Karpas-422 (cell line): ENCODE data around the gene PRKAG2. TPM values are rescaled to one million over a fixed set of nuclear protein-coding genes. Genes with fewer than 3 reads are reported as not detected.
A peak's percentile ranks its signal among the peaks of the same experiment; 100 is the strongest.

Experiments used
- DNase-seq: peaks from one replicate; pipeline ENCODE4 v3.0.0-alpha.2; 2015
- H2AFZ ChIP-seq: fragments of 200-600 bp; sonication (generic); 2 replicates; pipeline ENCODE4 v1.6.1; 2014; ENCODE audit warnings: antibody characterized with exemption, low read length, mixed read lengths
- H3K27ac ChIP-seq: fragments of 200-600 bp; sonication (generic); 2 replicates; pipeline ENCODE4 v1.5.1; 2014; ENCODE audit warnings: mild to moderate bottlenecking, low read length, moderate library complexity
- H3K27me3 ChIP-seq: fragments of 200-600 bp; sonication (generic); 2 replicates; pipeline ENCODE4 v1.6.1; 2014; ENCODE audit warnings: low read length, mixed read lengths
- H3K36me3 ChIP-seq: fragments of 200-600 bp; sonication (generic); 2 replicates; pipeline ENCODE4 v1.6.1; 2014; ENCODE audit warnings: low read length, mixed read lengths; ENCODE audit not compliant: insufficient read depth
- H3K4me1 ChIP-seq: fragments of 200-600 bp; sonication (generic); 2 replicates; pipeline ENCODE4 v1.6.1; 2014; ENCODE audit warnings: mild to moderate bottlenecking, low read length, mixed read lengths
- H3K4me2 ChIP-seq: fragments of 200-600 bp; sonication (generic); 2 replicates; pipeline ENCODE4 v1.6.1; 2014; ENCODE audit warnings: low read length, low read depth, mild to moderate bottlenecking; ENCODE audit not compliant: poor library complexity, severe bottlenecking
- H3K4me3 ChIP-seq: fragments of 200-600 bp; sonication (generic); 2 replicates; pipeline ENCODE4 v1.5.1; 2014; ENCODE audit warnings: mild to moderate bottlenecking, antibody characterized with exemption, low read length, mixed read lengths
- H3K79me2 ChIP-seq: fragments of 200-600 bp; sonication (generic); 2 replicates; pipeline ENCODE4 v1.6.1; 2014; ENCODE audit warnings: mild to moderate bottlenecking, low read length, mixed read lengths
- H3K9ac ChIP-seq: fragments of 200-600 bp; sonication (generic); 2 replicates; pipeline ENCODE4 v1.6.0; 2014; ENCODE audit warnings: low read length
- H3K9me2 ChIP-seq: fragments of 200-600 bp; sonication (generic), shearing (Covaris generic); replicated peaks from 2 replicates; pipeline ENCODE4 v1.6.0; 2014; ENCODE audit warnings: mild to moderate bottlenecking, low read length, moderate library complexity; ENCODE audit not compliant: insufficient read depth
- H3K9me3 ChIP-seq: fragments of 300-700, 200-600 bp; sonication (generic); 2 replicates; pipeline ENCODE4 v1.6.1; 2014; ENCODE audit warnings: low read length, mixed read lengths
- H4K20me1 ChIP-seq: fragments of 200-600 bp; sonication (generic); 2 replicates; pipeline ENCODE4 v1.6.1; 2014; ENCODE audit warnings: mild to moderate bottlenecking, antibody characterized with exemption, low read length, low read depth; ENCODE audit not compliant: insufficient read depth
- total RNA-seq: library from RNA; depleted of rRNA; stranded (reverse); fragments of >200 nt; shearing (Covaris generic); gene quantifications from 2 replicates; pipeline ENCODE4 v1.2.3, GENCODE V29; 2014; ENCODE audit warnings: low replicate concordance

The PRKAG2 gene
- total RNA-seq, 1 experiment from 2014 or later: 6.3 TPM

- H3K9ac ChIP-seq: peak overlapping the region; percentile 74
These were observed 150.0 kb downstream of the PRKAG2 start for GRCh38 chr7:151726652-151727578.

DNA sequence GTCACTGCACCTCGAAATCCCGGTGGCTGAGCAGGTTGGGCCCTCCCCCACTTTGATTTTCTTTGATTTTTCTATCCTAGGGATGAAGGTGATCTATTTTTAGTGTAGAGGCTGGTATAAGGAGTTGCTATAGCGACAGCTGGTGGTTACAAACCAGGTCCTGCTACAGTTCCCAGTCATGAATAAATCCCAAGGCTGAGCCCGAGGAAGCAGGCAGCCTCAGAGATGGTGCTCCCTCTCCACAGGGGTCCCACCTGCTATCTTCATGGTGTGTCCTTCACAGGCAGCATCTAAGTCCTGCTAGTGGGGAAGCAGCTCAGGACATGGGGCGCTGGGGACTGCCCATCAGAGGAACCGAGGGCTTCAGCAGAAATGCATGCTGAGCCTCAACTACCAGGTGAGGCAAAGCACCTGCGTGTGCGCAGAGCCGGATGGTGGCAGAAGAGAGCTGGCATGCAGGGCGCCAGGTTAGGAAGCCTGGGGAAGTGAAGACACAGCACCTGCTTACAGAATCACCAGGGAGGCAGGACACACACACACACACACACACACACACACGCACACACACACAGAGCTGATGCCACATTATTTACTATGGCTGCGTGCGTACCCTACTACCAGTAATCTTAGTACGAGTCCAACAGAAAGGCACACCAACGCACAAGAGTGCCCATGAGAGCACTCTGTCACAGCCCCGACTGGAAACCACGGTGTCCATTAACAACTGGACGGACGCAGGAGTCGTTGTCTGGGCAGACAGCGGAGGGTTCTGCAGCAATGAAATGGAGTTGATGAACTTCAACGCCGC, 150.9 kb downstream of the PRKAG2 start:
- H3K4me2 ChIP-seq: peak overlapping the region; percentile 75

More at GRCh38 chr7:151726652-151727578, 150.0 kb downstream of the PRKAG2 start:
- no peaks in the 10 kb centered on the region for H3K79me2 ChIP-seq
- DNase-seq: peak; percentile 51
- peaks cover 72% of the 10 kb centered on the region for H3K4me1 ChIP-seq
- no peaks in the 10 kb centered on the region for H3K9me3 ChIP-seq
- peak overlapping the region; percentile 75 for H3K4me2 ChIP-seq
- peak overlapping the region; percentile 49 for H3K4me3 ChIP-seq
- peak overlapping the region; percentile 95 for H3K27ac ChIP-seq
- H3K9me2 ChIP-seq: no peaks in the 10 kb centered on the region
- no peaks in the 10 kb centered on the region for H3K36me3 ChIP-seq
- no peaks in the 10 kb centered on the region for H3K27me3 ChIP-seq
- no peak overlapping the region; the same call in 1 of the 2 replicates for H2AFZ ChIP-seq
- no peaks in the 10 kb centered on the region; the same call in 1 of the 2 replicates for H4K20me1 ChIP-seq

GRCh38 chr7:151724920-151725584, 151.9 kb downstream of the PRKAG2 start:
- H3K4me1 ChIP-seq: peaks cover 75% of the 10 kb centered on the region
- H3K9me3 ChIP-seq: no peaks in the 10 kb centered on the region
- no peaks in the 10 kb centered on the region for H3K9me2 ChIP-seq
- H3K27ac ChIP-seq: peak overlapping the region; percentile 95
- no peaks in the 10 kb centered on the region; the same call in 1 of the 2 replicates for H4K20me1 ChIP-seq
- H2AFZ ChIP-seq: no peak overlapping the region
- peak overlapping the region; percentile 22; the same call in 1 of the 2 replicates for H3K4me3 ChIP-seq
- no peaks in the 10 kb centered on the region for H3K36me3 ChIP-seq
- peak overlapping the region; percentile 75 for H3K4me2 ChIP-seq
- H3K9ac ChIP-seq: peak overlapping the region; percentile 61; the same call in 1 of the 2 replicates
- peak; percentile 96 for DNase-seq
- H3K79me2 ChIP-seq: no peaks in the 10 kb centered on the region
- no peaks in the 10 kb centered on the region for H3K27me3 ChIP-seq

More for the DNA sequence above, 150.9 kb downstream of the PRKAG2 start:
- H3K36me3 ChIP-seq: no peaks in the 10 kb centered on the region
- peak overlapping the region; percentile 67; the same call in 1 of the 2 replicates for H2AFZ ChIP-seq
- peak overlapping the region; percentile 49 for H3K4me3 ChIP-seq
- peak overlapping the region; percentile 74 for H3K9ac ChIP-seq
- peaks cover 76% of the 10 kb centered on the region for H3K4me1 ChIP-seq
- H3K79me2 ChIP-seq: no peaks in the 10 kb centered on the region
- H3K9me2 ChIP-seq: no peaks in the 10 kb centered on the region
- DNase-seq: peak; percentile 85
- peak overlapping the region; percentile 95 for H3K27ac ChIP-seq
- H4K20me1 ChIP-seq: no peaks in the 10 kb centered on the region; the same call in 1 of the 2 replicates
- no peaks in the 10 kb centered on the region for H3K27me3 ChIP-seq
- no peaks in the 10 kb centered on the region for H3K9me3 ChIP-seq

GRCh38 chr7:151724250-151724915, 152.5 kb downstream of the PRKAG2 start:
- H3K9me2 ChIP-seq: no peaks in the 10 kb centered on the region
- no peaks in the 10 kb centered on the region for H3K36me3 ChIP-seq
- H3K9me3 ChIP-seq: no peaks in the 10 kb centered on the region
- H2AFZ ChIP-seq: no peak overlapping the region
- H3K9ac ChIP-seq: peak overlapping the region; percentile 24; the same call in 1 of the 2 replicates
- peak overlapping the region; percentile 95; the same call in 1 of the 2 replicates for H3K27ac ChIP-seq
- no peaks in the 10 kb centered on the region for H3K27me3 ChIP-seq
- H3K4me1 ChIP-seq: peaks cover 72% of the 10 kb centered on the region
- no peaks in the 10 kb centered on the region; the same call in 1 of the 2 replicates for H4K20me1 ChIP-seq
- DNase-seq: peak; percentile 65
- H3K79me2 ChIP-seq: no peaks in the 10 kb centered on the region
- H3K4me3 ChIP-seq: peak overlapping the region; percentile 22; the same call in 1 of the 2 replicates
- H3K4me2 ChIP-seq: peak overlapping the region; percentile 75

DNA sequence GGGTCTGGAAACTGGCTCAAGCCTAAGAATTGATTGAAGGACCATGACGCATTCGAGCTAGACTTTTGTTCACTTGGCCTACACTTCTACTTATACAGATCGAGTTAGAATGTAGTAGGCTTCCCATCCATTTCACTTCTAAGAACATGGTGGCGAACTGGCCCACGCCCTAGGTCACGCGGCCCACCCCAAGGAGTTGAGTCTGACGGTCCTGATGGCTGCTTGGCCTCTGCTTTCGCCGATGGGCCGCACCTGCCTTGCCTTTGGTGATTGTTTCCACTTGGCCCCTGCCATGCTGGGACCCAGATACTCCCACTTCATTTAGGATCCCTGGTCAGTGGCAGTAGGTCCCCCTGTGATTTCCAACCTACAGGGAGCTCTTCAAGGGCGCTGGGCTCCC, 153.6 kb downstream of the PRKAG2 start:
- Histone ChIP-seq H3K27me3 (no peaks in the 10 kb centered on the region), H3K9me2 (no peaks in the 10 kb centered on the region), H3K4me1 (peaks cover 61% of the 10 kb centered on the region), H3K9ac (no peak overlapping the region), H4K20me1 (no peaks in the 10 kb centered on the region; the same call in 1 of the 2 replicates), H3K27ac (no peak overlapping the region), H3K4me2 (no peak overlapping the region), H2AFZ (no peak overlapping the region), H3K9me3 (no peaks in the 10 kb centered on the region), H3K79me2 (no peaks in the 10 kb centered on the region), H3K4me3 (no peak overlapping the region), H3K36me3 (no peaks in the 10 kb centered on the region)
- no peak for DNase-seq

GRCh38 chr7:151722533-151722932, 154.4 kb downstream of the PRKAG2 start:
- H3K9me3 ChIP-seq: no peaks in the 10 kb centered on the region
- no peak overlapping the region for H3K4me3 ChIP-seq
- peaks cover 53% of the 10 kb centered on the region for H3K4me1 ChIP-seq
- no peaks in the 10 kb centered on the region for H3K27me3 ChIP-seq
- peaks cover 1% of the 10 kb centered on the region; the same call in 1 of the 2 replicates for H4K20me1 ChIP-seq
- H3K27ac ChIP-seq: no peak overlapping the region
- no peak overlapping the region for H2AFZ ChIP-seq
- no peak overlapping the region for H3K4me2 ChIP-seq
- H3K36me3 ChIP-seq: no peaks in the 10 kb centered on the region
- no peaks in the 10 kb centered on the region for H3K79me2 ChIP-seq
- H3K9ac ChIP-seq: no peak overlapping the region
- no peak for DNase-seq
- no peaks in the 10 kb centered on the region for H3K9me2 ChIP-seq

DNA sequence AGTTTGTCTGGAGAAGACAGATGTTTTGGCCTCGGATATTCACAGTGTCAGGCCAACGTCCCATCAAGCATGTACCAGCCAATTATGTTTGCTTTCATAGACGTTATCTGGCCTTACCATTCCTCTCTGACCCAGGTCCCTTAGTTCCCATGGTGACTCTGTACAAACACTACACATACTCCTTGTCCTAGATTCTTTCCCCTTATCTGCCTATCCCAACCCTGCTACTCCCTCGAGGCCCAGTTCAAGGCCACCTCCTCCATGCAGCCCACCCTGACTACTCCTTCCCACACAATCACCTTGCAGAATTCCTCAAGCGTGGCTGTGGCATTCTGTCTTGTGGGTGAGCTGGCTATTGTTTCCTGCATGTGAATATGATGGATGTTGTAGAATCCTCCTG, 155.2 kb downstream of the PRKAG2 start:
- H3K9me2 ChIP-seq: no peaks in the 10 kb centered on the region
- peaks cover 45% of the 10 kb centered on the region for H3K4me1 ChIP-seq
- H3K27me3 ChIP-seq: no peaks in the 10 kb centered on the region
- DNase-seq: no peak
- H3K4me3 ChIP-seq: no peak overlapping the region
- no peak overlapping the region for H3K9ac ChIP-seq
- H3K36me3 ChIP-seq: no peaks in the 10 kb centered on the region
- no peak overlapping the region for H2AFZ ChIP-seq
- no peak overlapping the region for H3K27ac ChIP-seq
- H3K79me2 ChIP-seq: no peaks in the 10 kb centered on the region
- no peak overlapping the region for H3K4me2 ChIP-seq
- H4K20me1 ChIP-seq: peaks cover 6% of the 10 kb centered on the region; the same call in 1 of the 2 replicates
- H3K9me3 ChIP-seq: no peaks in the 10 kb centered on the region
